ENCODE results near the gene FAIM2.

The FAIM2 gene

GRCh38 chr12:49868952-49869815 is 34.5 kb downstream of the FAIM2 start:
- no peaks in the 10 kb centered on the region for H3K9me3 ChIP-seq (ENCODE audit: control insufficient read depth, insufficient read depth, low read depth, low read length)
- POLR2A ChIA-PET: interaction anchor here (0.6 to 1.5 kb wide), 10 partner anchors 16 to 1476 kb away, joined by 3 to 7 read pairs (median 4); partner anchors contain the start of genes BCDIN3D, NCKAP5L and TMBIM6
- peak; percentile 44; the same call in 1 of the 2 replicates for TF ChIP-seq REST (tag by site-specific recombination; IDR thresholded peaks at IDR 0.05)
- TF ChIP-seq ZNF560 (tag by site-specific recombination; IDR thresholded peaks at IDR 0.05; ENCODE audit: borderline replicate concordance): no peak
- TF ChIP-seq FEZF1 (tag by site-specific recombination; IDR thresholded peaks at IDR 0.05): peak; percentile 79
- no peak for TF ChIP-seq EGR2 (tag by site-specific recombination; IDR thresholded peaks at IDR 0.05; ENCODE audit: low read depth)
- TF ChIP-seq GLIS1 (tag by site-specific recombination; IDR thresholded peaks at IDR 0.05): peak; percentile 100
- TF ChIP-seq TCF7L2 (IDR thresholded peaks at IDR 0.05; ENCODE audit: borderline replicate concordance, low read depth, low read length): no peak
- 0 out of 2 replicates have a peak, but pooled peaks have one; percentile 83 for TF ChIP-seq ZNF561 (tag by site-specific recombination; IDR thresholded peaks at IDR 0.05; ENCODE audit: borderline replicate concordance)
- TF ChIP-seq, protein P1, sequence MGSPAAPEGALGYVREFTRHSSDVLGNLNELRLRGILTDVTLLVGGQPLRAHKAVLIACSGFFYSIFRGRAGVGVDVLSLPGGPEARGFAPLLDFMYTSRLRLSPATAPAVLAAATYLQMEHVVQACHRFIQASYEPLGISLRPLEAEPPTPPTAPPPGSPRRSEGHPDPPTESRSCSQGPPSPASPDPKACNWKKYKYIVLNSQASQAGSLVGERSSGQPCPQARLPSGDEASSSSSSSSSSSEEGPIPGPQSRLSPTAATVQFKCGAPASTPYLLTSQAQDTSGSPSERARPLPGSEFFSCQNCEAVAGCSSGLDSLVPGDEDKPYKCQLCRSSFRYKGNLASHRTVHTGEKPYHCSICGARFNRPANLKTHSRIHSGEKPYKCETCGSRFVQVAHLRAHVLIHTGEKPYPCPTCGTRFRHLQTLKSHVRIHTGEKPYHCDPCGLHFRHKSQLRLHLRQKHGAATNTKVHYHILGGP (tag by site-specific recombination; IDR thresholded peaks at IDR 0.05): no peak
- no peak for TF ChIP-seq ZNF670 (tag by site-specific recombination; IDR thresholded peaks at IDR 0.05; ENCODE audit: low read depth)
- TF ChIP-seq ZNF521 (tag by site-specific recombination; IDR thresholded peaks at IDR 0.05): no peak
- TF ChIP-seq ZNF701 (tag by site-specific recombination; IDR thresholded peaks at IDR 0.05): no peak
- no peak for TF ChIP-seq ZSCAN5A (tag by site-specific recombination; IDR thresholded peaks at IDR 0.05)
- no peak for TF ChIP-seq SCRT2 (tag by site-specific recombination; IDR thresholded peaks at IDR 0.05)
- 0 out of 2 replicates have a peak, but pooled peaks have one; percentile 38 for TF ChIP-seq ZBTB11 (tag by site-specific recombination; conservative IDR thresholded peaks at IDR 0.05; ENCODE audit: low read depth)
- TF ChIP-seq ZBTB20 (tag by site-specific recombination; IDR thresholded peaks at IDR 0.05): peak; percentile 75
- peak; percentile 87 for TF ChIP-seq ZNF660 (tag by site-specific recombination; IDR thresholded peaks at IDR 0.05)
- no peak for TF ChIP-seq ZNF623 (tag by site-specific recombination; IDR thresholded peaks at IDR 0.05)
- TF ChIP-seq HOXC10 (CRISPR knock-in tag; IDR thresholded peaks at IDR 0.05): no peak
- no peak for TF ChIP-seq ZNF223 (tag by site-specific recombination; IDR thresholded peaks at IDR 0.05)
- TF ChIP-seq, protein P2, sequence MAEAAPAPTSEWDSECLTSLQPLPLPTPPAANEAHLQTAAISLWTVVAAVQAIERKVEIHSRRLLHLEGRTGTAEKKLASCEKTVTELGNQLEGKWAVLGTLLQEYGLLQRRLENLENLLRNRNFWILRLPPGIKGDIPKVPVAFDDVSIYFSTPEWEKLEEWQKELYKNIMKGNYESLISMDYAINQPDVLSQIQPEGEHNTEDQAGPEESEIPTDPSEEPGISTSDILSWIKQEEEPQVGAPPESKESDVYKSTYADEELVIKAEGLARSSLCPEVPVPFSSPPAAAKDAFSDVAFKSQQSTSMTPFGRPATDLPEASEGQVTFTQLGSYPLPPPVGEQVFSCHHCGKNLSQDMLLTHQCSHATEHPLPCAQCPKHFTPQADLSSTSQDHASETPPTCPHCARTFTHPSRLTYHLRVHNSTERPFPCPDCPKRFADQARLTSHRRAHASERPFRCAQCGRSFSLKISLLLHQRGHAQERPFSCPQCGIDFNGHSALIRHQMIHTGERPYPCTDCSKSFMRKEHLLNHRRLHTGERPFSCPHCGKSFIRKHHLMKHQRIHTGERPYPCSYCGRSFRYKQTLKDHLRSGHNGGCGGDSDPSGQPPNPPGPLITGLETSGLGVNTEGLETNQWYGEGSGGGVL (tag by site-specific recombination; IDR thresholded peaks at IDR 0.05): peak; percentile 96
- peak; percentile 95 for TF ChIP-seq ZNF423 (tag by site-specific recombination; IDR thresholded peaks at IDR 0.05)
- TF ChIP-seq PRDM1 (tag by site-specific recombination; IDR thresholded peaks at IDR 0.05): no peak
- peak; percentile 27; the same call in 1 of the 2 replicates for TF ChIP-seq CTCF (tag by site-specific recombination; IDR thresholded peaks at IDR 0.05)

More at GRCh38 chr12:49868952-49869815, 34.5 kb downstream of the FAIM2 start:
- Histone ChIP-seq H3K36me3 (ENCODE audit: control insufficient read depth in 2 of 2, insufficient read depth in 1 of 2, low read length in 2 of 2) (no peaks in the 10 kb centered on the region), H3K4me1 (ENCODE audit: control insufficient read depth, insufficient read depth, low read length) (peaks cover 14% of the 10 kb centered on the region), H3K4me3 (ENCODE audit: low read depth, low read length) (no peak overlapping the region), H3K27ac (ENCODE audit: extremely low read depth, low read depth, low read length) (peak overlapping the region; percentile 63)
- CTCF ChIA-PET: interaction anchor here (0.7 to 6.1 kb wide), 16 partner anchors 17 to 200 kb away, joined by 3 to 99 read pairs (median 5); partner anchors contain the start of gene BCDIN3D

Data from HEK293 (cell line).